ENCODE results near the gene HNF1A. TPM values are rescaled to one million over a fixed set of nuclear protein-coding genes. Genes with fewer than 3 reads are reported as not detected.
"Not testable (repeated sequence)": the region's sequence is repeated elsewhere in the genome, so short reads cannot be mapped to it uniquely, and the experiment has no call there.

The HNF1A gene
- total and polyA plus RNA-seq, 2 donors (not counting 1 experiment from before 2014, with no cell fraction given), result not detected

DNA sequence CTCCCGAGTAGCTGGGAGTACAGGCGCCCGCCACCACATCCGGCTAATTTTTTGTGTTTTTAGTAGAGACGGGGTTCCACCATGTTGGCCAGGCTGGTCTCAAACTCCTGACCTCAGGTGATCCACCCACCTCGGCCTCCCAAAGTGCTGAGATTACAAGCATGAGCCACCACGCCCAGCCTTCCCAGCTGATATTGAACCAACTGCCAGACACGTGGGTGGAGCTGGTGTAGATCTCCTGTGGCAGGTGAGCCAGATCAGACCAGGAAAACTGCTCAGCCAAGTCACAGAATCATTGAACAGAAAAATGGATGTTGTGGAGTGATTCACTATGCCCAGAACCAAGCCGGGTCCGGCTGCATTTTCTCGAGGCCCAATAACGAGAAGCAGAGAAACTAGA, 69.1 kb downstream of the HNF1A start:
- H3K9me3 Mint-ChIP-seq (ENCODE audit: insufficient read depth); H2AFZ ChIP-seq (ENCODE audit: insufficient read depth, low read depth, low read length, poor library complexity, severe bottlenecking); H4K20me1 ChIP-seq (ENCODE audit: control insufficient read depth, insufficient read depth, low read length, poor library complexity, severe bottlenecking); H3K27ac ChIP-seq (ENCODE audit: low read length in 2 of 2); H3K4me3 Mint-ChIP-seq; H3K9me3 ChIP-seq (ENCODE audit: control extremely low read depth in 1 of 3, control insufficient read depth in 2 of 3, insufficient read depth in 1 of 3, low read length in 2 of 3); ATAC-seq (ENCODE audit: low read depth); H3K79me2 ChIP-seq (ENCODE audit: control insufficient read depth, insufficient read depth, low read length); H3K9ac ChIP-seq (ENCODE audit: low read length); intact Hi-C loops (cut with micrococcal nuclease); H3K4me1 Mint-ChIP-seq; H3K4me3 ChIP-seq (ENCODE audit: control extremely low read depth in 1 of 5, extremely low read depth in 1 of 5, insufficient read depth in 1 of 5, low read depth in 2 of 5, low read length in 4 of 5); H3K4me2 ChIP-seq (replicated peaks; ENCODE audit: low read depth, low read length, poor library complexity, severe bottlenecking); DNase-seq; H3K27ac Mint-ChIP-seq; H3K36me3 ChIP-seq (replicated peaks in 1 of 2; ENCODE audit: control extremely low read depth in 1 of 2, control insufficient read depth in 1 of 2, extremely low read depth in 1 of 2, insufficient read depth in 2 of 2, low read length in 1 of 2); H3K4me1 ChIP-seq (ENCODE audit: control insufficient read depth in 2 of 2, insufficient read depth in 2 of 2, low read length in 2 of 2); POLR2A ChIA-PET: not testable (repeated sequence)
- H3K27me3 Mint-ChIP-seq, result peaks cover 40% of the 10 kb centered on the region
- H3K27me3 ChIP-seq (replicated peaks in 1 of 4; ENCODE audit: control extremely low read depth in 1 of 4, control insufficient read depth in 3 of 4, insufficient read depth in 4 of 4, low read length in 3 of 4), result peaks cover 0 to 37% (median 7%) of the 10 kb centered on the region in 4 experiments
- CTCF ChIA-PET, result interaction anchor here (2.3 kb wide), 1 partner anchor 13 kb away, joined by 7 read pairs; no protein-coding TSS in a partner anchor
- WGBS (ENCODE audit: insufficient coverage), result no CpG with 5 or more reads among the region's 12 CpGs

DNA sequence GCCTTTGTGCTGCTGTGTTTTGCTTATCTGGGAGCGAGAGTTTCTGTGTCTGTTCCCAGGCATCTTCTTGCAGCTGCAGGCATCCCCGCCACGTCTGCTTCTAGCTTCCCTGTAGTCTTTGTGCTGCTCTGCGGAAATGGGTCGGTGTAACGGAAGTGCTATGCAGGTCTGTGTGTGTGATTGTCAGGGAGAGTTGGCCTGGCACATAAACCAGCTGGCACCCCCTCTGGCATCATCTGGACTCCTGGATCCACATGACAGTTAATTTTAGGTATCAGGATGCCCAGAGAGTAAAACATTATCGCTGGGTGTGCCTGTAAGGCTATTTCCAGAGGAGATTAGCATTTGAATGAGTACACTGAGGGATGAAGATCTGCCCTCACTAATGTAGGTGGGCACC, 70.1 kb downstream of the HNF1A start:
- ChIA-PET POLR2A (no interaction called here), CTCF (interaction anchor here (2.3 kb wide), 1 partner anchor 11 kb away, joined by 7 read pairs; no protein-coding TSS in a partner anchor)
- H3K9ac ChIP-seq (ENCODE audit: low read length), result no peak overlapping the region
- ATAC-seq (ENCODE audit: low read depth) (no peak), DNase-seq (no peak)
- H3K27ac ChIP-seq (ENCODE audit: low read length in 2 of 2), result no peak overlapping the region
- H3K79me2 ChIP-seq (ENCODE audit: control insufficient read depth, insufficient read depth, low read length), result no peaks in the 10 kb centered on the region
- peak overlapping the region; percentile 26 for H3K27ac Mint-ChIP-seq
- H3K27me3 Mint-ChIP-seq, result peaks cover 32% of the 10 kb centered on the region
- H3K4me3 ChIP-seq (ENCODE audit: control extremely low read depth in 1 of 5, extremely low read depth in 1 of 5, insufficient read depth in 1 of 5, low read depth in 2 of 5, low read length in 4 of 5), result no peak overlapping the region
- no peak overlapping the region for H2AFZ ChIP-seq (ENCODE audit: insufficient read depth, low read depth, low read length, poor library complexity, severe bottlenecking)
- H3K36me3 ChIP-seq (replicated peaks in 1 of 2; ENCODE audit: control extremely low read depth in 1 of 2, control insufficient read depth in 1 of 2, extremely low read depth in 1 of 2, insufficient read depth in 2 of 2, low read length in 1 of 2), result no peaks in the 10 kb centered on the region
- no peaks in the 10 kb centered on the region for H4K20me1 ChIP-seq (ENCODE audit: control insufficient read depth, insufficient read depth, low read length, poor library complexity, severe bottlenecking)
- no peak overlapping the region for H3K4me3 Mint-ChIP-seq
- no peak for TF ChIP-seq CTCF (IDR thresholded peaks at IDR 0.05)
- no peak for TF ChIP-seq EZH2 (IDR thresholded peaks at IDR 0.05; ENCODE audit: borderline replicate concordance, insufficient read depth, low read depth, low read length, poor library complexity, severe bottlenecking)
- peaks cover 0 to 31% (median 3%) of the 10 kb centered on the region in 4 experiments for H3K27me3 ChIP-seq (replicated peaks in 1 of 4; ENCODE audit: control extremely low read depth in 1 of 4, control insufficient read depth in 3 of 4, insufficient read depth in 4 of 4, low read length in 3 of 4)
- intact Hi-C loops (cut with micrococcal nuclease), result no loop called here
- no peaks in the 10 kb centered on the region for H3K4me1 Mint-ChIP-seq
- no peaks in the 10 kb centered on the region for H3K9me3 Mint-ChIP-seq (ENCODE audit: insufficient read depth)
- 92% methylated on average over 4 of the region's 7 CpGs for WGBS (ENCODE audit: insufficient coverage)
- H3K4me1 ChIP-seq (ENCODE audit: control insufficient read depth in 2 of 2, insufficient read depth in 2 of 2, low read length in 2 of 2), result no peaks in the 10 kb centered on the region
- H3K9me3 ChIP-seq (ENCODE audit: control extremely low read depth in 1 of 3, control insufficient read depth in 2 of 3, insufficient read depth in 1 of 3, low read length in 2 of 3), result peaks cover 0 to 7% (median 0%) of the 10 kb centered on the region in 3 donors
- no peak overlapping the region for H3K4me2 ChIP-seq (replicated peaks; ENCODE audit: low read depth, low read length, poor library complexity, severe bottlenecking)
